ENCODE results near the gene FBXL20.
"Not testable (repeated sequence)": the region's sequence is repeated elsewhere in the genome, so short reads cannot be mapped to it uniquely, and the experiment has no call there.

- TF ChIP-seq TCF7L2 (IDR thresholded peaks at IDR 0.05; ENCODE audit: low read depth, low read length); CTCF (IDR thresholded peaks at IDR 0.05); POLR2AphosphoS5 (IDR thresholded peaks at IDR 0.05; ENCODE audit: low read depth, low read length); SIN3A (IDR thresholded peaks at IDR 0.05; ENCODE audit: borderline replicate concordance, insufficient read depth, low read depth, low read length): not testable (repeated sequence)
Observed at GRCh38 chr17:39292546-39292945, 108.9 kb downstream of the FBXL20 start.
